Activated CD4-positive, alpha-beta T cell treated with anti-CD3 and anti-CD28 coated beads for 4 hours (primary cell): Measurements from ENCODE around the gene TTC16.
"Not testable (repeated sequence)": the region's sequence is repeated elsewhere in the genome, so short reads cannot be mapped to it uniquely, and the experiment has no call there.

Experiments used
- DNase-seq, 2 donors: peaks; one replicate each; pipeline ENCODE4 v3.0.0-alpha.2; 2020

The TTC16 gene

DNA sequence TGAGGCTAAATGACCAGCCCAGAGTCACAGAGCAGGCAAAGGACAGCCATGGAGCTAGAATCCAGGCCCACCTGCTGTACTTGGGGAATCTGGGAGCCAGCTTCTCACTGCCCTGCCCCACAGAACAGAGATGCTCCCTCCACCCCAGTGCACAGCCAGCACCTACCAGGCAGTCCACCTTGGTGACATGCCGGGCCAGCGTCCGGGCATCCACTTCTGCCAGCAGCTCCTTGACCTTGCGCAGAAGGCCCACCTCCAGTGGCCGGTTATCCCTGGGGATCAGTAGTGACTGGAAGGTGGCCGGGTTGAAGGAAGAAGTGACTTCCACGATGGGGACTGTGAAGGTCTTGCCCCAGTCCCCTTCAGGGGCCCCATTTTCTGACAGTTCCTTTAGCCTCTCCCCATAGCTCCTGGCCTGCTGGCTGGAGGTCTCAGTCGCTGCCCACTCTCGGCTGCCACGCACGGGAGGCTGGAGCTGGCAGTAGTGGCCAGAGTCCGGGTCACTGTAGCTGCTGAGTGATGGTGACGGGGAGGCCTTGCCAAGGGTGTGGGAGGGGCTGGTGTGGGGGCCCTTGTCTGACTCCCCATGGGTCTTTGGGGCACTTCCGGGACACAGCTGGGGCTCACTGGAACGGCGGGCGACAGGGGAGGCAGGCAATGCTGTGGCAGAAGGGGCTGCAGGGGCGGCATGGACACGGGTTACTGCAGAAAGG, 28.7 kb downstream of the TTC16 start:
- DNase-seq = no peak

DNA sequence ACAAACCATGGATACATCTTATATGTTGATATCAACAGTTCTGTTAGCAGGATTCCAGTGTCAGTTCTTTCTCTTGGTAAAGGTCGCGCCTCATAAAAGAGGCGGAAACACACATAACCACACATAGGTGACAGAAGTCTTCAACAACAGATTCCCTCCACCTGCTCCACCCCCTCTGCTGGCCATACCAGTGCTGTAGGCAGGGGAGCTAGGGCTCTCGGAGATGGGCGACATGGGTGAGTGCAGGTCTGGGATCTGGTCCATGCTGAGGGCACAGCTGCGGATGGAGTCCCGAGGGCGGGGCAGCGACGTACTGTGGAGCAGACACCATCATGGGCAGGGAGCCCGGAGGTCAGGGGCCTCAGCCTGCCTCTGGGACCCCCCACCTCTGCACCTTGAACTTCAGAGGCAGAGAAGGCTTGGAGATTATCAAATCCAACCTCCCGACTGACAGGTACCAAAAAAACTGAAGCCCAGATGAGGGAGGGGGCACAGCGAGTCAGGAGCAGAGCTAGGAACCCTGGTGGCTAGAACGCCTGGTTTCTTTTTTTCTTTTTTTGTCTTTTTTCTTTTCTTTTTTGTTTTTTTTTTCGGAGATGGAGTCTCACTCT, 31.2 kb downstream of the TTC16 start:
- DNase-seq = peak in 1 of 2 donors; percentile 15

DNA sequence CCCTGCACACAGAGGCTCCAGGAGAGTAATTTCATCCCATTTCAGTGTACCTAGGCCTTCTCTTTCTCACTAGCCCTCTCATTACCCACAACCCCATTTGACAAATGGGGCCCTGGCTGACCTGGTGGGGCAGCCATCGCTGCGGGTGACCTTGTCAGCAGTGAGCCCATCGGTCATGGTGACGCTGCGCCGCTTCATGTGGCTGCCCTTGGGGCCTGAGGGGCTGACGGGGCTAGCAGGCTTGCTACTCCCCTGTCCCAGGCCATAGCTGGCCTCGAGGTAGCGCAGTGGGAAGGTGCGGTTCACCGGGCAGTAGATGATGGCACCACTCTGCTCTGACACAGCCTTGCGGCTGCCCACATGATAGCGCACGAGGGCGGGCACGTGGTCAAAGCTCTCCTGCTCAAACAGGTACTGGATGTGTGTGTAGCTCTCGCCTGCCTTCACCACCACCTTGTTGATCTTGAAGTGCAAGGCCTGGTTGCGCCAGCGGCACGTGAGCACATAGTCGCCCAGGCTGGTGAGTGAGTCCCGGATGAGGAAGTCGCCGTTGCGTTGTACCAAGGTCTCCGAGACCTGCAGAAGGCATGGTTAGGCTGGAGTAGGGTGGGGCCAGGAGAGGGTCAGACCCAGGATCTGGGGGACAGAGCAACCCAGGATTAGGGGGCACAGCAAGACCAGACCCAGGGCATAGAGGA, 33.4 kb downstream of the TTC16 start:
- DNase-seq = no peak

DNA sequence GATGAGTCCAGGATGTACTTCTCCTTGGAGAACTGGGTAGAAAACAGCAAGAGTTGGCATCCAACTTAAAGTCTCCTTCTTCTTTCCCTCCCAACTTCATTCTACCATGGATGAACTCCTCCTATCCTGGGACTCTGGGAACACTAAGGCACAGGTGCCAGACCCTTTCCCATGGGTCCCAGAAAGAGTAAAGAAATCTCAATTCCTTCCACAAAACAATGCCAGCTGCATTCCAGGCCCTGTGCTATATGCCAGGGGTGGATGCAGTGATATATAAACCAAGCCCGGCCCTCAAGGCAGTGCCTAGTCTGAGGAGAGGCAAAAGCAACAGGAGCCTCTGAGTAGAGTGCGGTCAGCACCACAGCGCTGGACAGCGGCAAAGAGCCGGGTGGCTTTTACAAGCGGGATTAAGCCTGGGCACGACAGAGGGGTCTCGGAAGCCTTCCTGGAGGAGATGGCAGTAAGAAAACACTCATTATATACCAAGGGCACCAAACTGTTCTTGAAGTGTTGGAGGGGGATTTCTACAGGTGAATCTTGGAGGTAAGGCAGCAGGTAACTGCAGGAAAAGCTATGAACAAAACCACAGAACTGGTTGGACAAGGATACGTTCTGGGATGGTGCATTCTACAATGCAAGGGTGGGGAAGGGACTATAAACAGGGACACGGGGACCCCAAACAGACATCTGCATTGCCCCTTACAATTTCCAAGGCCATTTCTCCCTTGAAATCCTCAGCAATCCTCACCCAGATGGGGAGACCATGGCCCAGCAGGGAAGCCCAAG, 35.6 kb downstream of the TTC16 start:
- no peak for DNase-seq

DNA sequence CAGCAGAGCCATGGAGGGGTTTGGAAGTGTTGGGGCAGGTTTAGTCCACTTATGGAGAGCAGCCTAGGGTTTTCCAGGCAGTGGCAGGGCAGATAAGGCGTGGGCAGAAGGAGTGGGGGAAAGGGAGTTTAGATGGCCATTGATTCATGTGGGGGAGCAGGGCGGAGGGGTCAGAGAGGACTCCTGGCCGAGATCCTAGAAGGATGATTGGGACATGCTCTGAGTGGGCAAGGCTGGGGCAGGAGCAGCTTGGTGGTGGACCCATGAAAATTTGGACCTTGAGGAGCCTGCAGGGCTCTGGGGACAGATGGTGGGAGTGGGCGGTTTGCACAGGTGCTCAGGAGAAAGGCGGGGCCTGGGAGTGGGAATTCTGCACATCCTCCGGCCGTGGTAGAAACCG, 37.3 kb downstream of the TTC16 start:
- DNase-seq = no peak

DNA sequence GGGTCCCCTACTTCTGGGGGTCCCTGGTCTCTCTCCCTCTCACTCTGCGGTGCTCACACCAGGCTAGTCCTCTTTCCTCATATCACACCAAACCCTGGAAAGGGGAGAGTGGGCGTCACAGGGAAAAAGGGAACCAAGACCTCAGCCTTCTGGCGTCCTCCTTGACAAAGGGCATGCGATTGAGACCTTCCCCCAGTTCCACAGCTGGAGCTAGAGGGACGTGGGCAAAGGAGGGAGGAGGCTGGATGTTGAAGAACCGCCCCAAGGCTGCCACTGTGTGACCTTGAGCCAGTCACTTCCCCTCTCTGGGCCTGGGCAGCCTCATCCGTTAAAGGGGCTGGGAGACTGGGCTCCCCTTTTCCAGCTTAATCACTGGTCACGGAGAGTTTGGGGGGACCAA, 37.7 kb downstream of the TTC16 start:
- no peak for DNase-seq

DNA sequence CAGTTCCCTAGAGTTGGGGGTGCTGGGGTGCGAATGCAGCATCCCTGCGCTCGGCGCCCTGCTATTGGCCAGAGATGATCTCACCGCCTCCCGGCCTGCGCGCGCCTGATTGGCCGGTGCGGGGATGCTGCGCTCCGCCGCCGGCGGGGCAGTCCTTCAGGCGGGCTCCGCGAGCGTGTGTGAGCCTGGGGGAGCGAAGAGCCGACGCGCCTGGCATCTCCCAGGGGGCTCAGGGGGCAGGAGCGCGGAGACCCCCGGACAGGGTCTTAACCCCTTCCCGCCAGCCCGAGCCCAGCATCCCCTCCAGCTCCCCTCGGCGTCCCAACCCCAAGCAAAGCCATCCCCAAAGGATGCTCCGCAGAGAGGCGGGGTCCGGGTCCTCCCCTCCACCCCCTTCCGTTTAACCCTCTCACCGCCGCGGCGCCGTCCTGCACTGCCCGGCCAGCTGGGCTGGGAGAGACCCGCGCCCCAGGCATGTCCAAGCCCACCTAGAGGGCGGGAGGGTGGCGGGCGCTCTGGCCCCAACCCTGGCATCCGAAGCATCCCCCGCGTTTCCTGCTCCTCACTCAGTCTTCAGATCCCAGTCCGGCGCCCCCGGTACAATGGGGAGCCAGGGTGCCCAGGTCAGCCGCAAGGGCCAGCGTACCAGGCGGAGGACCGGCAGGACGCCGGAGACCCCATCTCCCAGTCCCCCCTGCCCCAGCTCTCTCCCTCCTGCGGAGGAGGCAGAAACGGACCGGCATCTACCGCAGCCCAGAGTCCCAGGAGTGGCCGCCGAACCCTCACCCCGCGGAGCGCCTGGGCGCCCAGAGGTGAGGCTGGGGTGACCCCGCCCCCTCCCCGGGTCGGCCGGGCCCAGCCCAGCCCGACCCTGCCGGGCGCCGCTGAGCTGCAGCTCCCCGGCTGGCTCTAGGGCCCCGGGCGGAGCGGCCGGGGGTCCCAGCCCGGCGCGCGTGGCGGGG, 38.5 kb downstream of the TTC16 start:
- DNase-seq = no peak

GRCh38 chr9:127755061-127756060, 39.5 kb downstream of the TTC16 start:
- no peak for DNase-seq

DNA sequence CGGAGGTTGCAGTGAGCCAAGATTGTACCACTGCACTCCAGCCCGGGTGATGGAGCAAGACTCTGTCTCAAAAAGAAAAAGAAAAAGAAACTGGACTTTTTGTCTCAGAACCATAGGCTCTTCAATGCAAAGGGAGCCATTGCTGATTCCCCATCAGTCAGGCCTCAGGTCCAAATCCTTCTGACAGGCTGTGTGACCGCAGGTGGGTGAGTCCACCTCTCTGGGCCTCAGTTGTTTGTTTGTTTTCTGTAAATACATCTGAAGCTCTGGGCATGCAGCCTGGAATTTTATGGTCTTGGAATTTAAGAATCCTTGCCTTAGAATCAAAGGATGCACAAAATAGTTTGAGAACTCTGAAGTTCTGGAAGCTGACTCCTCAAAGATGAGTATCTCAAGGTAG, 40.4 kb downstream of the TTC16 start:
- DNase-seq = no peak

- not testable (repeated sequence) for DNase-seq
These were observed 40.9 kb downstream of the TTC16 start for GRCh38 chr9:127756776-127757175.

DNA sequence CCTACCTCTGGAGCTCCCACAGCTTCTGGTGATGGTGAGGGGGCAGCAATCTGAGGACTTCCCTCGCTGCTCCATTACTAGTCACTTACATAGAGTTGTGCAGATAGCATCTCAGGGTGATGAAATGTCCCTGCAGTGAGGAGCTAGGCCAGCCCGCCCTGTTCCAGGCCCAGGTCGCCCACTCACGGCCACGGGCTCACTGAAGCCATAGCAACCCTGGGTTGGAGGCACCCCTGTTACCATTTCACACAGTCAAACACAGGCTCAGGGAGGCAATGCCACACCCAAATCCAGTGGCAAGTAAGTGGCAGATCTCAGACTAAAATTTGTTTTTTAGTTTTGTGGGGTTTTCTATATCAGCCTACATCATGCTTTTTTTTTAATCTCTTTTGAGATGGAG, 43.0 kb downstream of the TTC16 start:
- DNase-seq = no peak

DNA sequence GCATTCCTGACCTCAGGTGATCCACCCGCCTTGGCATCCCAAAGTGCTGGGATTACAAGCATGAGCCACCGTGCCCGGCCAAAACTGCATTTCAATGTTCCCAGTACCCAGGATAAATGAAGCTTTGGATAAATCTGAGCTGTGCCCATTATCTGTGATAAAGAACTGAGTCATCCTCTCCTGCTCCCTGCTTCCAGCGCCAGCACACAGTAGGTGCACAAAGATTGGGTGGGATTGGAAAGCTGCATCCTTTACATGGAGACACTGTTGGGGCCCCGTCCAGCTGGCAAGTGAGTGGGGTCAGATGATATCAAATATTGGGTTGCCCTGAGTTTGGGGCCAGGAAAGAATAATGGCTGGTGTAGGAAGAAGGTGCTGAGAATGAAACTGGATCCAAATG, 45.2 kb downstream of the TTC16 start:
- no peak for DNase-seq

DNA sequence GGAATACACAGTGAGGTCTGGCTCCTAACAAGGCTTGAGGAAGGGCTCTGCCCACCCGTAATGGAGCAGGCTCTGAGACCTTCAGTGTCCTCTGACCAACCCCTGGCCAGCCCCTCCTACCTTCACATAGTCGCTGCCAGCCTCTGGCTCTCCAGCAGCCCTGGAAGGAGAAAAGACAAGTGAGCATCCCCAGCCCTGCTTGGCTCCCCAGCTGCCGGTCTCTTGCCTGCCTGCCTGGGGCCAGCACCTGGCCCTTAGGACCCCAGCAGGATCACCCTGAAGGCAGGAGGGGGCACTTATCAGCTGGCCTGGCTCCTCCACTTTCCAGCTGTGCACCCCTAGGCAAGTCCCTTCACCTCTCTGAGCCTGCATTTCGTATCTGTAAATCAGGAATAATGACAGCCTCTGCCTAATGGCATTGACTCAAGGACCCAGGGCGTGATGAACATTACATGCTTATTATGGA, 45.6 kb downstream of the TTC16 start:
- DNase-seq = no peak

GRCh38 chr9:127762111-127762676, 46.3 kb downstream of the TTC16 start:
- DNase-seq = no peak

- no peak for DNase-seq
These were observed 48.1 kb downstream of the TTC16 start for GRCh38 chr9:127763918-127764384.

DNA sequence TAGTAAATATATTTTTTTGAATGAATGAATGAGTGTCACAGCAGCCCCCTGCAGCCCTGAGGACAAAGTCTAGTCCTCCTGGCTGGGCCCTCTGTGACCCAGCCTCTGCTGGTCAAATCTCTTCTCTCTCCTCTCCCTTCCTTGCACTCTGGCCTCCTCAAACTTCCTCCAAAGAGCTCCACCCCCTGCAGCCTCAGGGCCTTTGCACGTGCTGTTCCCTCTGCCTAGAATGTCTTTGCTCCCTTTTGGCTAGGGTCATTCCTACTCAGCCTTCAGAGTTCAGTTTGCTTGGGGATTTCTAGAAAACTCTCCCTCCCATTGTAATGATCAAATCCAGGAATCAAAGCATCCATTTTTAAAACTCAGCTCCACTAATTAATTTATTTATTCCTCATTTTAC, 49.5 kb downstream of the TTC16 start:
- DNase-seq = no peak

GRCh38 chr9:127767410-127767809, 51.5 kb downstream of the TTC16 start:
- no peak for DNase-seq

DNA sequence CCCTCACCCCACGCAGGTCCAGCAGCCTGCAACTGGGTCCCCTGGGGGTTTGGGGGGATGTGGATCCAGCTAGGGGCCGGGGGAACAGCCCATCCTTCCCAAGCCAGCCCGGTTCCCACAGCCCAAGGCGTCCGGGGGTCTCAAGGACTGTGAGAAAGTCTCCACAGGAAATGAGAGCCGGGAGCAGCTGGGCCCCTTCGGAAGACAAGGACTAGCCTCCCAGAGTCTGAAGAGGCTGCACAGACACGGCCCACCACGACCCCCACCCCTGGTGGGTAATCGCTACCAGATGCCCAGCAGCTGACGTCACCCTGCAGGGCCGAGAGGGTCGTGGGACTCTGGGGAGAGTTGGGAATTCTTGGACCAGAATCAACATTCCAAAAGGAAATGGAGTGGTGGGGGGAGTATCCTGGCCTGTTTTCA, 52.0 kb downstream of the TTC16 start:
- DNase-seq = no peak

- no peak for DNase-seq
These were observed 52.8 kb downstream of the TTC16 start for GRCh38 chr9:127768698-127769097.

GRCh38 chr9:127769101-127769500, 53.2 kb downstream of the TTC16 start:
- no peak for DNase-seq
